Neural progenitor cell (in vitro differentiated cells): ENCODE measurements around the gene TAC3.

Experiments
- EZH2 ChIP-seq: fragments of 200-600 bp; sonication (generic); IDR thresholded peaks from 2 replicates; pipeline ENCODE4 v1.6.1; 2017; ENCODE audit warnings: antibody characterized with exemption, mild to moderate bottlenecking, moderate library complexity
- EZH2phosphoT487 ChIP-seq: fragments of 200-600 bp; sonication (generic); IDR thresholded peaks from 2 replicates; pipeline ENCODE4 v1.6.1; 2017; ENCODE audit warnings: antibody characterized with exemption
- TF ChIP-seq, protein P1 (sequence below): fragments of 200-600 bp; sonication (generic); IDR thresholded peaks from 2 replicates; pipeline ENCODE4 v1.5.1; 2017; ENCODE audit warnings: antibody characterized with exemption, mild to moderate bottlenecking

DNA sequence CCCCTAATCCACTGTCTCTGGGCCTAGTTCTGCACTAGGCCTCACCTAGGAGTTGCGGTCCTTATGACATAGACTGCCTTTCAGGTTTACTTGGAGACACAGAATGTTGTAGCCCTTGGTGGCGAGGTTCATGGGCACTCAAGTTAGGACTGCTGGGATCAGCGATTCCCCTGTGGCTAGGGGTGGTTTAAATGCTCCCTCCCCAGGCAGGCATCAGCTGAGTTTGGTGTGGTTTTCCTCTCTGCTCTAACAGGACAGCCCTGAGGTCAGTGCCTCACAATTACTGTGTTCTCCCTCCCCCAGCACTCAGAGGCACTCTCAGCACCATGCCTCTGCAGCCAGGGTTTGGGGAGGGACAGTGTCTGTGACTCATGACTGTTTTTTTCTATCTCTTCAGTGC is 36.7 kb downstream of the TAC3 start:
- no peak for TF ChIP-seq EZH2phosphoT487
- TF ChIP-seq, protein P1, sequence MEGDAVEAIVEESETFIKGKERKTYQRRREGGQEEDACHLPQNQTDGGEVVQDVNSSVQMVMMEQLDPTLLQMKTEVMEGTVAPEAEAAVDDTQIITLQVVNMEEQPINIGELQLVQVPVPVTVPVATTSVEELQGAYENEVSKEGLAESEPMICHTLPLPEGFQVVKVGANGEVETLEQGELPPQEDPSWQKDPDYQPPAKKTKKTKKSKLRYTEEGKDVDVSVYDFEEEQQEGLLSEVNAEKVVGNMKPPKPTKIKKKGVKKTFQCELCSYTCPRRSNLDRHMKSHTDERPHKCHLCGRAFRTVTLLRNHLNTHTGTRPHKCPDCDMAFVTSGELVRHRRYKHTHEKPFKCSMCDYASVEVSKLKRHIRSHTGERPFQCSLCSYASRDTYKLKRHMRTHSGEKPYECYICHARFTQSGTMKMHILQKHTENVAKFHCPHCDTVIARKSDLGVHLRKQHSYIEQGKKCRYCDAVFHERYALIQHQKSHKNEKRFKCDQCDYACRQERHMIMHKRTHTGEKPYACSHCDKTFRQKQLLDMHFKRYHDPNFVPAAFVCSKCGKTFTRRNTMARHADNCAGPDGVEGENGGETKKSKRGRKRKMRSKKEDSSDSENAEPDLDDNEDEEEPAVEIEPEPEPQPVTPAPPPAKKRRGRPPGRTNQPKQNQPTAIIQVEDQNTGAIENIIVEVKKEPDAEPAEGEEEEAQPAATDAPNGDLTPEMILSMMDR, result no peak
- TF ChIP-seq EZH2, result no peak
